GM21737 (cell line): ENCODE measurements around the gene PDE4A.
A peak's percentile ranks its signal among the peaks of the same experiment; 100 is the strongest.
"Not testable (repeated sequence)": the region's sequence is repeated elsewhere in the genome, so short reads cannot be mapped to it uniquely, and the experiment has no call there.

Experiments
- ATAC-seq: cut with Tn5 transposase; IDR thresholded peaks from one replicate; pipeline ENCODE4 v1.9.1; 2021; ENCODE audit warnings: mild to moderate bottlenecking, moderate library complexity; ENCODE audit not compliant: unreplicated experiment

PDE4A gene

DNA sequence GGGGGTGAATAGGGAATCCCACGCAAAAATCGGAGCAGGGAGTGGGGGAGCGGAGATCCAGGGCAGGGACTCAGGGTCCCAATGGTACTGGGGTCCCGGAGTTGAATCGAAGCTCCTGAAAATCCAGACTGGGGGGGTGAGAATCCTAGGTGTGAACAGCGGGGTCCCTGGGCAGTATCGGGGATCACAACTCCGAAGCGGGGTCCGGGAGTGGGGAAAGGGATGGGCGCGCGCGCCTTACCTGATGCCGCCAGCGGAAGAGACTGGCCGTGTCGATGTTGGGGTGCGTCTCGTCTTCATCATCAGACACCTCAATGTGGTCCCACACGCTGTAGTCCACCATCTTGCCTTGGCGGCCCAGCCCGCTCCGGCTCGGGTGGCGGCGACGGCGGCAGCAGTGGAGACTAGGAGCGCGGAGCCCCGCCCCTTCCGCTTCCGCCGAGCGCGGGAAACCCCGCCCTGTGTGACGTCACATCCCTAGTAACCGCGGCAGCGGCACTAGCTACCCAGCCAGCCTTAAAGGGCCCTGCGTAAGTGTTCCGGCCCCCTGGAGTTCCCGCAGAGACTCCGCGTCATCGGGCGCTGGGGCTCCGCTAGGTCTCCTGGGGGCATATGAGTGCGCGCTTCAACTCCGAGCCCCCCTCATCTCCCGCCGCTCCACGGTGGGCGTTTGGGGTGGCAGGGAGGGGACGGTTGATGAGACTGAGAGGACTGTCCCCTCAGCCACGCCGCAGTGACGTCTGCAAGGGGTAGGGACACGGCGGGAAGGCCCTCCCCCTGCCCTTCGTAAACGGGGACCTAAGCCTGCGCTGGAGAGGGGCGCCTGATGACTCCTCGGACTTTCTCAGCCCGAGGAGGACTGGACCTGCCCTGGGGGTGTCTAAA is 17.0 kb upstream of the PDE4A start, which contains the start of gene CDC37:
Gene CDC37, minus strand, starts transcription at position 406 of the 885 bp plus-strand sequence. Its CDS starts 63 bp downstream, at position 343.
- ATAC-seq, result peak; percentile 66

DNA sequence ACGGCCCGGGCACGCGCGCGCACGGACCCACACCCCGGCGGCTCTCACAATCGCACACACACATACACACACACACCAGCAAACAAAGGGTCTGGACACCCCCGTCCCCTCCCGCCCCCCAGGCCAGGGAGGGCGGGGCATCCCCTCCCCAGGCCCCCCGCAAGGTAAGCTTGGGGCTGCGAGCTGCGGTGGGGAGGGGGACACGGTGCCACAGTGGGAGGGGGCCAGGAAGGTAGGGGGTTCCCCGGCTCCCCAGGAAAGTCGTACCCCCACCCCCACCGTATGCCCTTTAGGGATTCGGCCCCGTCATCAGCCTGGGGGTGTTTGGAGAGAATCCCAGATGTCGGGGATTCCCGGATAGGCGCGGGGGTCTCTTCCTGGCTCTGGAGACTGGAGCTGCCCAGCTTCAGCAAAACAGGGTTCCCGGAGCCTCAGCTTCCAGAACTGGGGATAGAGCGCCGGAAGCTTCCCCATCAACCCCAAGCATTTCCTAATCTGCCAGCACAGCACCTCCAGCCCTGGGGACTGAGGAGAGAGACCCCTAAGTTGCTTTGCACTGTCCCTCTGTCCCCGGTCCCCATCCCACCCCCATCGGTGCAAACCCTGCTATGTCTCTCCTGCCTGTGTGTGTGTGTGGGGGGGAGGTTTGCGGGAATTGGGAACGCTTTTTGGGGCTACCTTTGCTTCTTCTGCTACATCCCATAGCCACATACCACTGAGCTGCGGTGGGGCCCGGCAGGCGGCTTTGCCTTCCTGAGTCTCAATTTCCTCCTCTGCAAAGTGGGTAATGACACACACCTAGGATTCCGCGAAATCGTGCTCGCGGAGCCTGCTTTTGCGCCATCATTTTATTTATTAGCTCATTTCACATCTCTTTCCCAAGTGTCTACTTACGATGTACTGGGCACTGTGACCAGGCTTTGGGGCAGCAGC is 15.2 kb upstream of the PDE4A start:
- no peak for ATAC-seq

DNA sequence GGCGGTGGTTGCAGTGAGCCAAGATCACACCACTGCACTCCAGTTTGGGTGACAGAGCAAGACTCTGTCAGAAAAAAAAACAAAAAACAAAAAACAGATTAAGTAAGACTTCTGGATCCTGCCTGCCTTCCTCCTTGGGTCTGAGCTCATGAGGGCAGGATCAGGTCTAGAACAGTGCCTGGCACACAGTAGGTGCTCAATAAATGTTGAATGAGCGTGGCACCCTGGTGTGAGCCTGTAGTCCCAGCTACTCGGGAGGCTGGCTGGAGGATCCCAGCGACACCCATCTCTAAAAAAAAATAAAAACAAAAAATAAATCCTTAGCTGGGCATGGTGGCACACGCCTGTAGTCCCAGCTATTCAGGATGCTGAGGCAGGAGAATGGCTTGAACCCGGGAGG is 14.1 kb upstream of the PDE4A start:
- ATAC-seq, result no peak

DNA sequence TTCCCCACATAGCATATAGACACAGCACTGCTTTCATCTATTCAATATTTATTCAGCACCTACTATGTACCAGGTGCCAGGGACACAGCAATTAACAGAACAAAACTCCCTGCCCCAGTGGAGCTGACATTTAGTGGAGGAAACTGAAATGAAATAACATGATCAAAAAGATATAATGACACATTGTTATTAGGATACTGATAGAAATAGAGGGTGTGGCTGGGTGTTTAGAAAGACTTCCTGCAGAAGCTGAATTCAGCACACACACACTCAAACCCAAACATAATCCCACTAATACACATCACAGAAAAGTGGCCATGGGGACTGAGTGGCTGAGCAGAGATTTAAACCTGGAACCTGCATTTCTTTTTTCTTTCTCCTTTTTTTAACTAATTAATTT is 13.2 kb upstream of the PDE4A start:
- no peak for ATAC-seq

DNA sequence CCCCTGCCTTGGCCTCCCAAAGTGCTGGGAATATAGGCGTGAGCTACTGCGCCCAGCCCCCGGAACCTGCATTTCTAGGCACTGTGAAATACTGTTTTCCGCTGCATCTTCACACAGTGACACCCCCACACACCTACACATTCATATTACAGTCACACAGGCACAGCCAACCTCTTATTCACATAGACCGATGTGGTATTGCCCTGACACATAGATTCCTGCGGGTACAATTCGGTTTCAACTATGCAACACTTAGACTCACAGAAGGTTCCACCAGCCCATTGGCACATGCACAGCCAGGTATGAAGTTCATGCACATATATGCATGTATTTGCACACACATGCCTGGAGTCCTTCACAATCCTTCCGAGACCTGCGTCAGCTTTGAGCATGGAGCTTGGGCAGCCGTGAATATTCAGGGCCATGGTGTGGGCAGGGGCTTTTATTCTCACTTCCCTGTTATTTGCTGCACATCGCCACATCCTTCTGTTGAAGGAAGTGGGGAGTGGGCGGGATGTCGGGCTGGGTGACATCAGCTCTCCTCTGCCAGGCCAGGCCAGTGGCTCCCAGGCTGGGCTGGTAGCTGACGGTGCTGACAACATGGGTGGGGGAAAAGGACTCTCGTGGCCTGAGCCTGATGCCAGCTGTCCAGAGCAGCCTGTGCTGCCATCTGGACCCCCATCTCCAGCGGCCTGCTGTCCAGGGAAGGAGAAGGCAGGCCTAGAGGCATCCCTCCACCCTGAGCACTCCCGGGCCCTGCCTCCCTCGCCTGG is 11.6 kb upstream of the PDE4A start:
- no peak for ATAC-seq

DNA sequence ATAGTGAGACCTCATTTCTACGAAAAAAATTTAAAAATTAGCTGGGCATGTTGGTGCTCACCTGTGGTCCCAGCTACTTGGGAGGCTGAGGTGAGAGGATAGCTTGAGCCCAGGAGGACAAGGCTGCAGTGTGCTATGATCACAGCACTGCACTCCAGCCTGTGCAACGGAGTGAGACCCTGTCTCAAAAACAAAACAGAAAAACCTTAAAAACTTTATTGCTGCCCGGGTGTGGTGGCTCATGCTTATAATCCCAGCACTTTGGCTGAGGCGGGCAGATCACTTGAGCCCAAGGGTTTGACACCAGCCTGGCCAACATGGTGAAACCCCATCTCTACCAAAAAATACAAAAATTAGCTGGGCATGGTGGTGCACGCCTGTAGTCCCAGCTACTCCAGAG is 9.1 kb upstream of the PDE4A start:
- not testable (repeated sequence) for ATAC-seq

DNA sequence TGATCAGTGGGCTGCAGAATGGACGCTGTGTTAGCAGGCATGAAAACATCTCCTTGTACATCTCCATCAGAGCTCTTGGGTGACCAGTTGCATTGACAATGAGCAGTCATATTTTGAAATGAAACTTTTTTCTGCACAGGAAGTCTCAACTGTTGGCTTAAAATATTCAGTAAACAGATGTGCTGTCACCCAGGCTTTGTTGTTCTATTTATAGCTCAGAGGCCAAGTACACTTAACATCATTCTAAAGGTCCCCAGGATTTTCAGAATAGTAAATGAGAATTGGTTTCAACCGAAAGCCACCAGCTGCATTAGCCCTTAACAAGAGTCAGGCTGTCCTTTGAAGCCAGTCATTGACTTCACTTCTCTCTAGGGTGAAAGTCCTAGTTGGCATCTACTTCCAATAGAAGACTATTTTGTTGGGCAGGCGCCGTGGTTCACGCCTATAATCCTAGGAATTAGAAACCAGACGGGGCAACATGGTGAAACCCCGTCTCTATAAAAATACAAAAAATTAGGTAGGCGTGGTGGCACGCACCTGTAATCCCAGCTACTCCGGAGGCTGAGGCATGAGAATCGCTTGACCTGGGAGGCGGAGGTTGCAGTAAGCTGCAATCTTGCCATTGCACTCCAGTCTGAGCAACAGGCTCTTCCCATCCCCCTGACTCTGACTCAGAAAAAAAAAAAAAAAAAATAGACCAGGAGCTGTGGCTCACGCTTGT is 7.9 kb upstream of the PDE4A start:
- peak; percentile 46 for ATAC-seq

DNA sequence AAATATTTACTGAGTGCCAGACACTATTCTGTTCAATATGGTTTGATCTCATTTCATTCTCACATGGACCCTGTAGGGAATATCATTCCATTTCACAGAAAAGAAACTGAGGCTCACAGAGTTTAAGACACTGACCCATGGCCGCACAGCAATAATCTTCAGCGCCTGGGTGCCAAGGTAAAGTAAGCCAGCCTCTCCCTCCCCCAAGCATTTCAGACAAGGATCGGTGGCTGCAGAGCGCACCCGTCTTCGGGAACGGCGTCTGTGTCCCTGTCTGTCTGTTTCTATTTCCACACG is 4.3 kb upstream of the PDE4A start:
- ATAC-seq, result no peak

DNA sequence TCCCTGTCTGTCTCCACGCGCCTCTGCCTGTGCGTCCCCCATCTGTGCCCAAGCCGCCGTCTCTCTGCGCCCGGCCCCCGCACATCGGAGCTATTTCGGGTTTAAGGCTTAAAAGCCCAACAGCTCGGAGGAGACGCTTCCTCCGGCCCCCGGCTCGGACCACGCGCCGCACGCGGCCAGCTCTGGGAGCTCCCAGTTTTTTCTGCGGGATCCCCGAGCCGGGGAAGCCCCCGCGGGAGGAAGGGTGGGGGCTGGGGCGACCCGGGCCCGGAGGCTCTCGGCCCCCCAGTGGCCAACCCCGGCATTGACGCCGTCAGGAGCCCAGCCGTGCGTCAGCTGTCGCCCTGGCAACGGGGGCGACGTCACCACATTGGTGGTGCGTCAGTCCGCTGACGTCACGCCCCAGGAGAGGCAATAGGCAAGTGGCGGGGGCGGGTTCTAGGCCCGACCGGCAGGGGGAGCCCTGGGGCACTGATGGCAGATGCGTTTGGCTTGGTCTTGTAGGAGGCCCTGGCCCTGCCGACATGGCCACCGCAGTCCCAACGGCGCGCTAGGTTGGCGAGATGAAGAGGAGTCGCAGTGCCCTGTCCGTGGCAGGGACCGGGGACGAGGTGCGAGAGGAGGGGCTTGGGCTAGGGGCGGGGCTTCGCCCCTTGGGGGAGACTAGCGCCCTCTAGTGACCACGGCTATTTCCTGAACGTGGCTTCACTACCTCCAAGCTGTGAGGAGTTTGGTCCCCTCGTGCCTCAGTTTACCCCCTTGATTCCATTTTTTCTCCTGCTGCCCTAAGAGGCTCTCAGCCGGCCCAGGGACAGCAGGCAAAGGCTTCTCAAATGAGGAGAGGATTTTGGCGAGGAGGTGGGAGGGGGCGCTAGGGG is 3.7 kb upstream of the PDE4A start:
- ATAC-seq, result peak; percentile 44

DNA sequence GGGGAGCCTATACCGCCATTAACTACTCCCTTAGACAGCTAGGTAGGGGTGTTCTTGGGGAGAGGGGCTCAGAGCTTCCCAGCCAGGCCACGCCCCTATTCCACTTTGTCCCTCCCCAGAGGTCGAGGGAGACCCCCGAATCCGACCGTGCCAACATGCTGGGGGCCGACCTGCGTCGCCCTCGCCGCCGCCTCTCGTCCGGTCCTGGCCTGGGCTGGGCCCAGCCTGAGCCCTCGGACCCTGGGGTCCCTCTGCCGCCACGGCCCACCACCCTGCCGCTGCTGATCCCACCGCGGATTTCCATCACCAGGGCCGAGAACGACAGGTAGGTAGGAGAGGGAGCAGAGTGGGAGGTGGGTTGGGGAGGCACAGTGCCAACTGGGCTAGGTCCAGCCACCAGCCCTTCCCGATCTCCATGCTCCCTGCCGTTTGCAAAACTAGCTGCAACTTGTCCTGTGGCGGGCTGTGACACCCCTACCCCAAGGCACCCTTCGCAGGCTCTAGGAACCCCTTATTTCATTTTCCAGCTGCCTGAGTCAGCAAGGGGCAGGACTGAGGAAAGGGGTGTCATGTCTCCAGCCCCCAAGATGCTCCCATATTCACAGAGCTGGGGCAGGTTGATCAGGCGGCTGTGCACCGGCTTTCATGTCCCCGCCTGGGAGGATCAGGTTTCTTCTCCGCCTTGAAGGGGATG is 2.6 kb upstream of the PDE4A start:
- no peak for ATAC-seq

DNA sequence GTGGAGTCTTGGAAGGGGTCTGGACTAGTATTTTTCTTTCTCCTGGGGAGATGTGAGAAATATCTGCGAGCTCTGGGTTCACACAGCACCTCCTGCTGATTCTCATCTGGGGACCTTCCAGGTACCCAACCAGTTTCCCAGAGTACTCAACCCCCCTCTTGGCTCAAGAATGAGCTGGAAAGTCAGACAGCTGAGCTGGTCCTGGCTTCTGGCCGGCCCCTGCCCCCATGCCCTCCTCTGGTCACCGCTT is 2.2 kb upstream of the PDE4A start:
- ATAC-seq, result no peak

DNA sequence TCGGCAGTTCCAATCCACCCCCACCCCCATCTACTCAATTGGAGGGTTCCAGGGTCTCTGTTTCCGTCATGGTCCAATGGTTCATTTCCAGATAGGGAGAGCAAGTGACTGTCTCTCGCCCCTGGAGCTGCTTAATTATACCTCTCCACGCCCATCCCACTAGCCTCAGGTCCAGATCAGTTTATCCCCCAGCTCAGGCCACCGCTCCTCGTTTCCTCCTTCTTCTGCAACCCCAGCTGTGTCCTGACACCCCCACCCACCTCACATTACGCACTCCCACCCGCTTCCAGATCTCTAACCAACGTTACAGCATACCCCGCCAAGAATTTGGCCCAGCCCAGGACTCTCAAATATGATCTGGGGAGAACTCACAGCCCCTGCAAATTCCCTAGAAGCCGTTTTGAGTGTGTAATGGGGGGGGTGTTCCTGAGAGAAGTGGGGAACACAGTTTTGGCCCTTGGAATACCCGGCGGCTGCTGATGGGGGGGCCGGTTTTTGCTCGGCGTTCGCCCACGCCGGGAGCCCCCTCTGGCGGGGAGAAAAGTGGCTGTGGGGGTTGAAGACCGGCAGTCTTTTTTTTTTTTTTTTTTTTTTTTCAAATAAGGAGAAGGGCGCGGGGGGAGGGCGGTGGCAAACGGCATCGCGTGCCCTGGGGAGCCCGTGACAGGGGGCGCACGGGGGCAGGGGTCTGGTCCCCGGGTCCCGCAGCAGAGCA is 1.7 kb upstream of the PDE4A start:
- ATAC-seq, result no peak

DNA sequence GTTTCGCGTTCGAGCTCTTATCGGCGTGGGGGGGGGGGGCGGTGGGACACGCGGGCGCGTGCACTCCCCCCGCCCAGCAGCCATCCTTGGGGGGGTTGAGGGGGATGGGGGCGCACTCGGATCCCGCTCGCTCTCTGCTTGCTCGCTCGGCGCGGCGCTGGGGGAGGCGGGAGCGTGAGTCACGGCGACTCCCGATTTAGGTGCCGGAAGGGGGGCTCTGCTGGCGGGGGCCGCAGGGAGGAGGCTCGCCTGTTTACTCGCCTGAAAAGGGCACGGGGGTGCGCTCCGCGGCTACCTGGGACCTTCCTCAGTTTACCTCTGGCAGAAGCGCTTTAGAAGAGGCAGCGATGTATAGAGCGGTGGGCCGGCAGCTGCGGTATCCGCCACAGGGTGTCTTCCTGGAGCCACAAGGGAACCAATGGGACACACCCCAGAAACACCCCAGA is 1.1 kb upstream of the PDE4A start:
- ATAC-seq, result no peak

DNA sequence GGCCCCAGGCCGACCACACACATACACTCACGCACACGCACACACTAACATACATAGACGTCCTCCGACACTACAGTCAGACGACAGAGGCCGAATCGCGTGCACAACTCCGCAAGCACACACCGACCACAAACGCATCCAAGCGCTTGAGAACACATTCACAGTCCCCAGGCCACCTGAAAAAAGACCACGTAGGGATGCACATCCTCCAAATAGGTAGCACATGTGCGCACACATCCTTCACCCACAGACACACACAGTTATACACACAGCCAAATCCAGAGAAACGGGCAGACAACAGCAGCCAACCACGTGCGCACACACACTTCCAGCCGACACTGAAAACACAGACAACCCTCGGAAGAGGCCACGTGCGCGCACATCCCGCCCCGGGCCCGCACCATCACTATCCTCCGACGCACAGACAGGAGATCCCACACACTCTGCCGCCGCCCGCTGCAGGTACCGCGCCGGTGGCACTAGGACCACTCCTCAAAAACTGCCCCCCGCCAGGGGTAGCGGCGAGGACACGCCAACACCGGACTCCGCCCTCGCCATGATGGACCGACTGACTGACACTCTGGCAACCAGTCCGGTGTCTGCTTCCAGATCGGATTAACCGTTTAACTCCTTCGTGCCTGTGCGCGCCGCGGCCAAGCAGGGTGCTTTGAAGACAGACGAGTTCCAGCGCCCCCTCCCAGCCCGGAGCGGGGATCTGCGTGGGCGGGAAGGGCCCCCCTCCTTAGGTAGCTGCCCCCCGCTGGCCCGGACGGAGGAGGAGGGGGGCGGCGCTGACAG is 493 bp upstream of the PDE4A start:
- no peak for ATAC-seq

DNA sequence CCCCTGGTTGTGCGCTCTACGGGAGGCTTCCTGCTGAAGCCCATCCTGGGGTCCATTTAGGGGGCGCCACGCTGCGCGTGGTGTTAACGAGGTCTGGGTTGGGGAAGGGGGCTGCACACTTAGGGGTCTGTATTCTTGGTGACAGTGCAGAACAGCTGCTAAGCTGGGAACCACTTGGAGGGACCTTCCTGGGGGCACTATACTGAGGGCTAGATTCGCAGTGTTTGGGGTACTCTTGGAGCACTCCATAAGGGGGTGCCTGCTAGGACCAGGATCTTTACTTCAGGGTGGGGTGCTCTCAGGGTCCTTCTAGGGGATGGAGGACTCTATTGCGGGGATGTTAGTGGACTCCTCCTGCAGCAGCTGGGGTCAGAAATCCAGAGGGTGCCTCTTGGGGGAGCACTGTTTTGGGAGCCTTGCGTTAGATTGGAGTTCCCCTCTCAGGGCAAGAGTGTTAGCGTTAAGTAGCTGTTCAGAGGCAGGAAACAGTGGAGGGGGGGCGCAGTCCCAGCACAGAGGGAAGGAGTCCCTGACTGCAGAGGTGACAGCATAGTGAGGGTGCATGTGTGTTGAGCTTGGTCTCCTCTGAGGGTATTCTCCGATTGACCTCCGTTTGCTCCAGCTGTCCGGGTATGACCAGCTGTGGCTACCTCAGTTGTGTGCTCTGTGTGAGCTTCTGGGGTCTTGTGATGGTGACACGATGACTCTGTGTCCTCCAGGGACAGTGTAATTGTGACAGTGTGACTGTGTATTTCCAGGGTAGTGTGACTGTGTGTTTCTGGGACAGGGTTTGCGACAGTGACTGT is 1.1 kb downstream of the PDE4A start:
- no peak for ATAC-seq

DNA sequence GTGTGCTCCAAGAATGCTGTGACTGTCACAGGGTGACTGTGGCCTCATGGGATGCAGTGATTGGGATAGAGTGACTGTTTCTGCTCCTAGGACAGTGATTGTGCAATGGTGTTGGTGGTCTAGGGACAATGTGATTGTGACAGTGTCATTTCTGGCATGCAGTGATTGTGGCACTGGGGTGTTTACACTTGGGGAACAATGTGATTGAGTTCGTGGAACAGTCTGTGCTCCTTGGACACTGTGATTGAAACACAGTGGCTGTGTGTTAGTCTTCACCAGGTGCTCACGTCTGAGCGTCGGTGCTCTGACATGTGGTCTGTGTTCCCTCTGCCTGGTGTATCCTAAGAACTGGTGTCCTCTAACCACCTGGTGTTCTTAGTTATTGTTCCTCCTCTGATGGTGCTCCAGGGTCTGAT is 1.7 kb downstream of the PDE4A start:
- no peak for ATAC-seq

DNA sequence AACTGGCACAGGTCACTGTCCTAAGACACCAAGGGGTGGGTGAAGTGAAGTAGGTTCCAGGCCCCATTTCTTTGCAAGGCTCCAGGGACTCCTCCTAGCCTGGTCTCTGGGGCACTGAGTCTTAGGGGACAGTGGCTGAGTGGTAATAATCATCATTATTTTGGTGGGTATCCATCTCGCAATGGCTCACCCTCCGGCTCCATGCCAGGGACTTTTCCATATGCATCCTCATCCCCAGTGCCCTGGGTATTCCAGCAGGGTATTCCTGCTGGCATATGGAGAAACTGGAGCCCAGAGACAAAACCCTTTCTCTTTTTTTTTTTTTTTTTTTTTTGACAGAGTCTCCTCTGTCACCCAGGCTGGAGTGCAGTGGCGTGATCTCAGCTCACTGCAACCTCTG is 2.5 kb downstream of the PDE4A start:
- ATAC-seq, result no peak
